GM12878 (cell line): ENCODE results near the gene AASDH.

Experiments
- CREM ChIP-seq: IDR thresholded peaks from 2 replicates; pipeline ENCODE4 v1.6.1; 2014; ENCODE audit warnings: antibody characterized with exemption, low read depth
- EP300 ChIP-seq, 2 experiments: fragments of 150-350 bp in 1 of 2; IDR thresholded peaks; 2 replicates each; pipeline ENCODE4 v1.6.1; 2011 to 2012; ENCODE audit warnings: low read depth in 2 of 2, low read length in 2 of 2, borderline replicate concordance in 1 of 2, improper control_type of control experiment in 1 of 2, inconsistent platforms in 1 of 2; ENCODE audit not compliant: control insufficient read depth in 1 of 2
- ESRRA ChIP-seq: IDR thresholded peaks from 2 replicates; pipeline ENCODE4 v1.6.1; 2012; ENCODE audit warnings: mild to moderate bottlenecking, low read length, improper control_type of control experiment
- GABPA ChIP-seq: IDR thresholded peaks from 2 replicates; pipeline ENCODE4 v1.6.1; 2014; ENCODE audit warnings: antibody characterized with exemption, low read depth, mild to moderate bottlenecking, inconsistent platforms
- POLR2A ChIP-seq: IDR thresholded peaks from 2 replicates; pipeline ENCODE4 v1.6.1; 2011; ENCODE audit warnings: low read depth, mild to moderate bottlenecking, low read length
- POLR2AphosphoS5 ChIP-seq: IDR thresholded peaks from 2 replicates; pipeline ENCODE4 v1.6.1; 2011; ENCODE audit warnings: mild to moderate bottlenecking, low read length, inconsistent platforms
- RCOR1 ChIP-seq: conservative IDR thresholded peaks from 2 replicates; pipeline ENCODE4 v1.6.1; 2012; ENCODE audit warnings: low read depth, low read length, improper control_type of control experiment
- ZNF24 ChIP-seq: fragments of 450-650 bp; IDR thresholded peaks from 2 replicates; pipeline ENCODE4 v1.6.1; 2017; ENCODE audit warnings: antibody characterized with exemption, mild to moderate bottlenecking
- ZNF274 ChIP-seq: IDR thresholded peaks from one replicate; pipeline ENCODE4 v1.8.0; 2011; ENCODE audit not compliant: insufficient read length, insufficient read depth
- TF ChIP-seq, protein P1 (sequence below), 3 experiments: IDR thresholded peaks in 2 of 3; conservative IDR thresholded peaks in 1 of 3; 2 replicates each; pipeline ENCODE4 v1.5.1; 2011; ENCODE audit warnings: low read depth in 3 of 3, low read length in 3 of 3, mild to moderate bottlenecking in 3 of 3, control low read depth in 2 of 3, moderate library complexity in 2 of 3, inconsistent platforms in 1 of 3, mixed read lengths in 1 of 3; ENCODE audit not compliant: control insufficient read depth in 2 of 3, insufficient read depth in 1 of 3; ENCODE audit errors: extremely low read depth in 1 of 3
- TF ChIP-seq, protein P2 (sequence below): IDR thresholded peaks from 2 replicates; pipeline ENCODE4 v1.6.1; 2012; ENCODE audit warnings: low read length, inconsistent platforms

- TF ChIP-seq ESRRA (no peak), RCOR1 (no peak), POLR2A (no peak), ZNF274 (no peak), ZNF24 (no peak), EP300 (IDR thresholded peaks at IDR 0.05; ENCODE audit: borderline replicate concordance in 1 of 2, control insufficient read depth in 1 of 2, low read depth in 2 of 2, low read length in 2 of 2) (no peak), GABPA (no peak), CREM (no peak), POLR2AphosphoS5 (no peak)
- TF ChIP-seq, protein P1, sequence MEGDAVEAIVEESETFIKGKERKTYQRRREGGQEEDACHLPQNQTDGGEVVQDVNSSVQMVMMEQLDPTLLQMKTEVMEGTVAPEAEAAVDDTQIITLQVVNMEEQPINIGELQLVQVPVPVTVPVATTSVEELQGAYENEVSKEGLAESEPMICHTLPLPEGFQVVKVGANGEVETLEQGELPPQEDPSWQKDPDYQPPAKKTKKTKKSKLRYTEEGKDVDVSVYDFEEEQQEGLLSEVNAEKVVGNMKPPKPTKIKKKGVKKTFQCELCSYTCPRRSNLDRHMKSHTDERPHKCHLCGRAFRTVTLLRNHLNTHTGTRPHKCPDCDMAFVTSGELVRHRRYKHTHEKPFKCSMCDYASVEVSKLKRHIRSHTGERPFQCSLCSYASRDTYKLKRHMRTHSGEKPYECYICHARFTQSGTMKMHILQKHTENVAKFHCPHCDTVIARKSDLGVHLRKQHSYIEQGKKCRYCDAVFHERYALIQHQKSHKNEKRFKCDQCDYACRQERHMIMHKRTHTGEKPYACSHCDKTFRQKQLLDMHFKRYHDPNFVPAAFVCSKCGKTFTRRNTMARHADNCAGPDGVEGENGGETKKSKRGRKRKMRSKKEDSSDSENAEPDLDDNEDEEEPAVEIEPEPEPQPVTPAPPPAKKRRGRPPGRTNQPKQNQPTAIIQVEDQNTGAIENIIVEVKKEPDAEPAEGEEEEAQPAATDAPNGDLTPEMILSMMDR (IDR thresholded peaks at IDR 0.05 in 2 of 3, conservative IDR thresholded peaks at IDR 0.05 in 1 of 3; ENCODE audit: control insufficient read depth in 2 of 3, extremely low read depth in 1 of 3, insufficient read depth in 1 of 3, low read depth in 3 of 3, low read length in 3 of 3) = no peak
- TF ChIP-seq, protein P2, sequence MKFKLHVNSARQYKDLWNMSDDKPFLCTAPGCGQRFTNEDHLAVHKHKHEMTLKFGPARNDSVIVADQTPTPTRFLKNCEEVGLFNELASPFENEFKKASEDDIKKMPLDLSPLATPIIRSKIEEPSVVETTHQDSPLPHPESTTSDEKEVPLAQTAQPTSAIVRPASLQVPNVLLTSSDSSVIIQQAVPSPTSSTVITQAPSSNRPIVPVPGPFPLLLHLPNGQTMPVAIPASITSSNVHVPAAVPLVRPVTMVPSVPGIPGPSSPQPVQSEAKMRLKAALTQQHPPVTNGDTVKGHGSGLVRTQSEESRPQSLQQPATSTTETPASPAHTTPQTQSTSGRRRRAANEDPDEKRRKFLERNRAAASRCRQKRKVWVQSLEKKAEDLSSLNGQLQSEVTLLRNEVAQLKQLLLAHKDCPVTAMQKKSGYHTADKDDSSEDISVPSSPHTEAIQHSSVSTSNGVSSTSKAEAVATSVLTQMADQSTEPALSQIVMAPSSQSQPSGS = no peak
These were observed 67.0 kb downstream of the AASDH start for GRCh38 chr4:56320293-56320692.
